Neural cell (in vitro differentiated cells): Measurements from ENCODE around the gene MINDY3. TPM values are rescaled to one million over a fixed set of nuclear protein-coding genes. Genes with fewer than 3 reads are reported as not detected.

Source experiments
- H2AFZ ChIP-seq: fragments of 200-600, 300-800 bp; sonication (generic), shearing (Covaris generic); 2 replicates; pipeline ENCODE4 v1.6.0; 2014; ENCODE audit warnings: low read depth, mild to moderate bottlenecking, antibody characterized with exemption, low read length, moderate library complexity
- H3F3A ChIP-seq: fragments of 200-600 bp; shearing (Covaris generic); 2 replicates; pipeline ENCODE4 v1.6.1; 2016; ENCODE audit warnings: mild to moderate bottlenecking, moderate library complexity, mixed read lengths, antibody characterized with exemption, low read length; ENCODE audit not compliant: insufficient read depth, poor library complexity, severe bottlenecking
- H3K27ac ChIP-seq: fragments of 200-600, 300-800 bp; sonication (generic), shearing (Covaris generic); 2 replicates; pipeline ENCODE4 v1.5.1; 2014; ENCODE audit warnings: mild to moderate bottlenecking, low read length, moderate library complexity
- H3K27me3 ChIP-seq: fragments of 300-800, 200-600 bp; sonication (generic), shearing (Covaris generic); 2 replicates; pipeline ENCODE4 v1.6.0; 2014; ENCODE audit warnings: mild to moderate bottlenecking, low read depth, low read length, moderate library complexity; ENCODE audit not compliant: insufficient read depth
- H3K36me3 ChIP-seq: fragments of 300-800, 200-600 bp; sonication (generic), shearing (Covaris generic); 2 replicates; pipeline ENCODE4 v1.5.1; 2014; ENCODE audit warnings: mild to moderate bottlenecking, antibody characterized with exemption, low read length, moderate library complexity; ENCODE audit not compliant: insufficient read depth
- H3K4me2 ChIP-seq: fragments of 300-800, 200-600 bp; sonication (generic), shearing (Covaris generic); 2 replicates; pipeline ENCODE4 v1.6.0; 2014; ENCODE audit warnings: mild to moderate bottlenecking, low read length
- H3K4me3 ChIP-seq: fragments of 300-800, 200-600 bp; sonication (generic), shearing (Covaris generic); 2 replicates; pipeline ENCODE4 v1.5.1; 2014; ENCODE audit warnings: mild to moderate bottlenecking, low read length, moderate library complexity
- H3K79me2 ChIP-seq: fragments of 200-600 bp; shearing (Covaris generic); replicated peaks from 2 replicates; pipeline ENCODE4 v1.6.0; 2014; ENCODE audit warnings: mild to moderate bottlenecking, low read length, moderate library complexity; ENCODE audit not compliant: insufficient read depth
- H3K9ac ChIP-seq: fragments of 300-800, 200-600 bp; sonication (generic), shearing (Covaris generic); 2 replicates; pipeline ENCODE4 v1.6.1; 2016; ENCODE audit warnings: mild to moderate bottlenecking, low read length, mixed read lengths
- H3K9me2 ChIP-seq: fragments of 200-600 bp; shearing (Covaris generic); 2 replicates; pipeline ENCODE4 v1.6.1; 2016; ENCODE audit warnings: mild to moderate bottlenecking, low read length, mixed read lengths; ENCODE audit not compliant: insufficient read depth
- H3K9me3 ChIP-seq: fragments of 200-600, 300-800 bp; sonication (generic), shearing (Covaris generic); 2 replicates; pipeline ENCODE4 v1.6.1; 2016; ENCODE audit warnings: mild to moderate bottlenecking, mixed run types, low read length, moderate library complexity, mixed read lengths
- H4K20me1 ChIP-seq: fragments of 200-600 bp; shearing (Covaris generic); 2 replicates; pipeline ENCODE4 v1.6.1; 2016; ENCODE audit warnings: mild to moderate bottlenecking, mixed run types; ENCODE audit not compliant: insufficient read depth
- CTCF ChIP-seq: fragments of 450-650 bp; IDR thresholded peaks from 2 replicates; pipeline ENCODE4 v1.5.1; 2014; ENCODE audit warnings: antibody characterized with exemption, mild to moderate bottlenecking, moderate library complexity; ENCODE audit not compliant: poor library complexity, severe bottlenecking
- EP300 ChIP-seq: fragments of 450-650 bp; conservative IDR thresholded peaks from 2 replicates; pipeline ENCODE4 v1.6.1; 2014; ENCODE audit warnings: antibody characterized with exemption, mild to moderate bottlenecking, moderate library complexity; ENCODE audit not compliant: poor library complexity, severe bottlenecking
- EZH2 ChIP-seq: fragments of 200-600, 300-800 bp; shearing (Covaris generic), sonication (generic); IDR thresholded peaks from 2 replicates; pipeline ENCODE4 v1.6.1; 2014; ENCODE audit warnings: antibody characterized with exemption, low read length, borderline replicate concordance, mild to moderate bottlenecking; ENCODE audit not compliant: insufficient read depth, poor library complexity, severe bottlenecking
- MXI1 ChIP-seq: fragments of 450-650 bp; conservative IDR thresholded peaks from 2 replicates; pipeline ENCODE4 v1.6.1; 2014; ENCODE audit warnings: antibody characterized with exemption, mild to moderate bottlenecking; ENCODE audit not compliant: poor library complexity, severe bottlenecking
- POLR2AphosphoS5 ChIP-seq: IDR thresholded peaks from 2 replicates; pipeline ENCODE4 v1.6.1; 2012
- RAD21 ChIP-seq: fragments of 450-650 bp; conservative IDR thresholded peaks from 2 replicates; pipeline ENCODE4 v1.6.1; 2014; ENCODE audit warnings: antibody characterized with exemption, mild to moderate bottlenecking, moderate library complexity
- REST ChIP-seq: IDR thresholded peaks from 2 replicates; pipeline ENCODE4 v1.6.1; 2012; ENCODE audit warnings: borderline replicate concordance
- SMC3 ChIP-seq: fragments of 450-650 bp; conservative IDR thresholded peaks from 2 replicates; pipeline ENCODE4 v1.6.1; 2014; ENCODE audit warnings: antibody characterized with exemption, mild to moderate bottlenecking, moderate library complexity; ENCODE audit not compliant: poor library complexity
- TAF1 ChIP-seq: IDR thresholded peaks from 2 replicates; pipeline ENCODE4 v1.6.1; 2012; ENCODE audit warnings: low read depth
- polyA plus RNA-seq: library from polyadenylated mRNA; depleted of rRNA; stranded (reverse); fragments of >200 nt; gene quantifications from 2 replicates; pipeline ENCODE4 v1.2.3, GENCODE V29; 2014

Gene MINDY3
- polyA plus RNA-seq, 1 donor from 2014 or later: 56.5 TPM

GRCh38 chr10:15802375-15802949 lies 57.8 kb downstream of the MINDY3 start:
- no peaks in the 10 kb centered on the region for H3F3A ChIP-seq
- no peaks in the 10 kb centered on the region for H3K27me3 ChIP-seq
- H2AFZ ChIP-seq: no peak overlapping the region
- H3K4me3 ChIP-seq: no peak overlapping the region
- no peak overlapping the region for H3K27ac ChIP-seq
- H3K4me2 ChIP-seq: no peak overlapping the region
- H3K36me3 ChIP-seq: no peaks in the 10 kb centered on the region
- TF ChIP-seq RAD21 (no peak), CTCF (no peak), REST (no peak), MXI1 (no peak), EZH2 (no peak), POLR2AphosphoS5 (no peak), SMC3 (no peak), EP300 (no peak), TAF1 (no peak)
- H3K9ac ChIP-seq: no peak overlapping the region
- peaks cover 3% of the 10 kb centered on the region for H3K9me3 ChIP-seq
- H4K20me1 ChIP-seq: no peaks in the 10 kb centered on the region
- H3K79me2 ChIP-seq: no peaks in the 10 kb centered on the region
- H3K9me2 ChIP-seq: no peaks in the 10 kb centered on the region

- Histone ChIP-seq H3K27ac (no peak overlapping the region), H3K9me2 (no peaks in the 10 kb centered on the region), H3K36me3 (no peaks in the 10 kb centered on the region), H3K4me2 (no peak overlapping the region), H3K9me3 (peaks cover 3% of the 10 kb centered on the region), H4K20me1 (no peaks in the 10 kb centered on the region), H3K4me3 (no peak overlapping the region), H3K79me2 (no peaks in the 10 kb centered on the region), H3K27me3 (no peaks in the 10 kb centered on the region), H2AFZ (no peak overlapping the region), H3K9ac (no peak overlapping the region), H3F3A (no peaks in the 10 kb centered on the region)
- TF ChIP-seq MXI1: no peak
Observed at GRCh38 chr10:15801641-15802040, 58.7 kb downstream of the MINDY3 start.

GRCh38 chr10:15801147-15801546 lies 59.2 kb downstream of the MINDY3 start:
- no peak for TF ChIP-seq SMC3
- no peak for TF ChIP-seq CTCF
- no peak for TF ChIP-seq REST
- TF ChIP-seq RAD21: no peak
- TF ChIP-seq EP300: no peak
- TF ChIP-seq MXI1: no peak
- no peak for TF ChIP-seq TAF1
- no peak for TF ChIP-seq EZH2
- TF ChIP-seq POLR2AphosphoS5: no peak
- no peaks in the 10 kb centered on the region for H3K27me3 ChIP-seq

More at GRCh38 chr10:15801147-15801546, 59.2 kb downstream of the MINDY3 start:
- H2AFZ ChIP-seq: no peak overlapping the region
- no peak overlapping the region for H3K4me2 ChIP-seq
- H3K36me3 ChIP-seq: no peaks in the 10 kb centered on the region
- no peaks in the 10 kb centered on the region for H3K9me2 ChIP-seq
- H3F3A ChIP-seq: no peaks in the 10 kb centered on the region
- H3K9me3 ChIP-seq: peaks cover 3% of the 10 kb centered on the region
- no peaks in the 10 kb centered on the region for H3K79me2 ChIP-seq
- H3K4me3 ChIP-seq: no peak overlapping the region
- H3K9ac ChIP-seq: no peak overlapping the region
- H3K27ac ChIP-seq: no peak overlapping the region
- H4K20me1 ChIP-seq: no peaks in the 10 kb centered on the region
